Measurements from ENCODE around the gene SEMA3G.

DNA sequence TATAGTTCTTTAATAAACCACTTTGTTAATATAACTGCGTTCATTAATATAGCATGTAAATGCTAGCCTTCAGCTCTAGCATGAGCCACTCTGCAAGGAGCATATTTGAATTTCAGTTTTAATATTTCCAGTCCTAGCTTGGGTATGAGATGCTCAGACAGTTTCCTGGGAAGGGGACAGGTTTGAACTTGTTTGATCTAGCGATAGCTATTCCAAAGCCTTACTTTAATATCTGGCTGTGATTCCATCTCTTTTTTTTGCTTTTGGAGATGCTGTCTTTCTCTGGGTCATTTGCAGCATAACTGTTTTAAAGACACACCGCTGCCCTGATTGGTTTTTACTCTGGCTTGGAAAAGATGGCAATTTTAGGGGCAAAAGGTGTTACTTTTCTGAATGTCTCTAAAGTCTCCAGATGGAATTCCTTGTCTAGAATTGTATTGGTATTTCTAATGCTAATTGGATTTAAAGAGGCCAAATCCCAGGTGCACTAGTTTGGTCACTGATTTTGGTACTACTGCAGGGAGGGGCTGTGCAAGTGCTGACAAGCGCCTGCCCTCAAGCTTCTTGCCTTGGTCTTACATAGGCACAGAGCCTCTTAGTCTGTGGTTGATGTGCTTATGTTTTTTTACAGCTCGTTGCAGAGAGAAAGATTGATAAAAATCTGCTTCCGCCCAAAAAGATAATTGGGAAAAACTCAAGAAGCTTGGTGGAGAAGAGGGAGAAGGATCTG is 13.3 kb upstream of the SEMA3G start:
- TF ChIP-seq, protein P1, sequence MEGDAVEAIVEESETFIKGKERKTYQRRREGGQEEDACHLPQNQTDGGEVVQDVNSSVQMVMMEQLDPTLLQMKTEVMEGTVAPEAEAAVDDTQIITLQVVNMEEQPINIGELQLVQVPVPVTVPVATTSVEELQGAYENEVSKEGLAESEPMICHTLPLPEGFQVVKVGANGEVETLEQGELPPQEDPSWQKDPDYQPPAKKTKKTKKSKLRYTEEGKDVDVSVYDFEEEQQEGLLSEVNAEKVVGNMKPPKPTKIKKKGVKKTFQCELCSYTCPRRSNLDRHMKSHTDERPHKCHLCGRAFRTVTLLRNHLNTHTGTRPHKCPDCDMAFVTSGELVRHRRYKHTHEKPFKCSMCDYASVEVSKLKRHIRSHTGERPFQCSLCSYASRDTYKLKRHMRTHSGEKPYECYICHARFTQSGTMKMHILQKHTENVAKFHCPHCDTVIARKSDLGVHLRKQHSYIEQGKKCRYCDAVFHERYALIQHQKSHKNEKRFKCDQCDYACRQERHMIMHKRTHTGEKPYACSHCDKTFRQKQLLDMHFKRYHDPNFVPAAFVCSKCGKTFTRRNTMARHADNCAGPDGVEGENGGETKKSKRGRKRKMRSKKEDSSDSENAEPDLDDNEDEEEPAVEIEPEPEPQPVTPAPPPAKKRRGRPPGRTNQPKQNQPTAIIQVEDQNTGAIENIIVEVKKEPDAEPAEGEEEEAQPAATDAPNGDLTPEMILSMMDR (IDR thresholded peaks at IDR 0.05; ENCODE audit: insufficient read depth, low read length): no peak
- no peak for TF ChIP-seq POLR2AphosphoS5 (IDR thresholded peaks at IDR 0.05; ENCODE audit: low read depth)

Measured in HL-60 (cell line).